A549 (cell line): ENCODE measurements around the gene LAP3. TPM values are rescaled to one million over a fixed set of nuclear protein-coding genes. Genes with fewer than 3 reads are reported as not detected.

Experiments
- ATAC-seq, 2 experiments: fragments of 200-7000 bp in 1 of 2; fragments of >200 bp in 1 of 2; cut with Nextera tagmentation in 1 of 2; cut with Tn5 transposase in 1 of 2; 3 replicates each; pipeline versions ENCODE4 v1.8.0 to v1.9.1; 2018 to 2020; ENCODE audit warnings: mild to moderate bottlenecking in 1 of 2, moderate library complexity in 1 of 2
- CTCF ChIA-PET: fragments of 300-600 bp; sonication (Branson Sonifier 250); formaldehyde crosslinking; extraction: SDS; loops from one replicate; lab custom pipeline; 2021; ENCODE audit warnings: antibody characterized with exemption, inconsistent platforms; lab: Yijun Ruan, JAX
- POLR2A ChIA-PET: fragments of 350-600 bp; formaldehyde crosslinking; extraction: SDS; loops from one replicate; lab custom pipeline; 2021; ENCODE audit warnings: antibody characterized with exemption, inconsistent platforms; lab: Yijun Ruan, JAX
- DNase-seq, 2 experiments: peaks; one replicate each; pipeline versions ENCODE4 v3.0.0 to v3.0.0-alpha.2; 2011 to 2016; ENCODE audit warnings: low read depth in 1 of 2, low spot score in 1 of 2
- FAIRE-seq: peaks from 2 replicates; lab custom pipeline; 2011; peaks lifted over from hg19 to GRCh38; lab: Jason Lieb, UNC
- H3K27ac ChIP-seq, 2 experiments: fragments of >200 bp; sonication (Bioruptor Twin); formaldehyde crosslinking; 3 replicates each; pipeline ENCODE4 v1.5.1; 2016 to 2017
- H3K4me1 ChIP-seq: fragments of >200 bp; sonication (Bioruptor Twin); formaldehyde crosslinking; 3 replicates; pipeline ENCODE4 v1.6.1; 2016
- H3K4me2 ChIP-seq: fragments of >200 bp; sonication (Bioruptor Twin); formaldehyde crosslinking; 3 replicates; pipeline ENCODE4 v1.6.1; 2016
- H3K4me3 ChIP-seq: fragments of >200 bp; sonication (Bioruptor Twin); formaldehyde crosslinking; 3 replicates; pipeline ENCODE4 v1.5.1; 2016
- H3K9me3 ChIP-seq: fragments of >200 bp; sonication (Bioruptor Twin); formaldehyde crosslinking; 3 replicates; pipeline ENCODE4 v1.6.1; 2016
- BHLHE40 ChIP-seq: IDR thresholded peaks from 2 replicates; pipeline ENCODE4 v1.6.1; 2012; ENCODE audit warnings: low read depth, low read length, inconsistent platforms
- CBX2 ChIP-seq: fragments of 200-600 bp; sonication (generic); IDR thresholded peaks from 2 replicates; pipeline ENCODE4 v1.6.1; 2016; ENCODE audit warnings: low read depth, mild to moderate bottlenecking, borderline replicate concordance
- CHD2 ChIP-seq: fragments of 150-350 bp; IDR thresholded peaks from 2 replicates; pipeline ENCODE4 v1.6.1; 2014; ENCODE audit warnings: low read length; ENCODE audit not compliant: partially characterized antibody
- EHF ChIP-seq: fragments of 250-450 bp; sonication (Bioruptor Pico); IDR thresholded peaks from 2 replicates; pipeline ENCODE4 v1.5.0; 2020; ENCODE audit warnings: mild to moderate bottlenecking
- EP300 ChIP-seq, 2 experiments: fragments of >200 bp; sonication (Bioruptor Twin); formaldehyde crosslinking; IDR thresholded peaks; 2 replicates in 1 of 2; 3 replicates in 1 of 2; pipeline ENCODE4 v1.6.1; 2016 to 2017
- ESRRA ChIP-seq: fragments of 150-350 bp; IDR thresholded peaks from 2 replicates; pipeline ENCODE4 v1.6.1; 2014; ENCODE audit warnings: mild to moderate bottlenecking, low read length, borderline replicate concordance
- FOSL2 ChIP-seq, 2 experiments: fragments of 450-650 bp in 1 of 2; fragments of >200 bp in 1 of 2; sonication (Bioruptor Twin) in 1 of 2; formaldehyde crosslinking; IDR thresholded peaks; 2 replicates each; pipeline versions ENCODE4 v1.5.0 to v1.6.1; 2016 to 2020; ENCODE audit warnings: mild to moderate bottlenecking in 1 of 2, moderate library complexity in 1 of 2
- FOXS1 ChIP-seq: fragments of 250-450 bp; sonication (Bioruptor Pico); IDR thresholded peaks from 2 replicates; pipeline ENCODE4 v1.5.0; 2020; ENCODE audit warnings: mild to moderate bottlenecking, moderate library complexity
- GATA3 ChIP-seq: IDR thresholded peaks from 2 replicates; pipeline ENCODE4 v1.6.1; 2012; ENCODE audit warnings: borderline replicate concordance
- JUN ChIP-seq, 2 experiments: fragments of >200 bp; sonication (Bioruptor Twin); formaldehyde crosslinking; IDR thresholded peaks; 2 replicates in 1 of 2; 3 replicates in 1 of 2; pipeline ENCODE4 v1.6.1; 2016 to 2017
- KDM1A ChIP-seq: fragments of 200-600 bp; sonication (generic); IDR thresholded peaks from 2 replicates; pipeline ENCODE4 v1.6.1; 2016; ENCODE audit warnings: low read depth, mild to moderate bottlenecking
- MAFK ChIP-seq: fragments of 450-650 bp; IDR thresholded peaks from 2 replicates; pipeline ENCODE4 v1.6.1; 2014; ENCODE audit not compliant: partially characterized antibody
- MAZ ChIP-seq: fragments of 150-350 bp; IDR thresholded peaks from 2 replicates; pipeline ENCODE4 v1.6.1; 2014; ENCODE audit warnings: antibody characterized with exemption, low read depth, low read length, borderline replicate concordance
- NPAS2 ChIP-seq: fragments of 250-450 bp; sonication (Bioruptor Pico); IDR thresholded peaks from 2 replicates; pipeline ENCODE4 v1.8.0; 2022; ENCODE audit warnings: mild to moderate bottlenecking, moderate library complexity, borderline replicate concordance
- NR3C1 ChIP-seq: fragments of >200 bp; sonication (Bioruptor Twin); formaldehyde crosslinking; IDR thresholded peaks from 3 replicates; pipeline ENCODE4 v1.6.1; 2017
- RCOR1 ChIP-seq: fragments of 150-350 bp; IDR thresholded peaks from 2 replicates; pipeline ENCODE4 v1.6.1; 2014; ENCODE audit warnings: antibody characterized with exemption, low read length, low read depth
- RFX5 ChIP-seq: fragments of 450-650 bp; IDR thresholded peaks from 2 replicates; pipeline ENCODE4 v1.7.1; 2014; ENCODE audit warnings: antibody characterized with exemption, mild to moderate bottlenecking, moderate library complexity
- RNF2 ChIP-seq: fragments of 200-600 bp; sonication (generic); IDR thresholded peaks from 2 replicates; pipeline ENCODE4 v1.6.1; 2016; ENCODE audit warnings: low read depth, mild to moderate bottlenecking, antibody characterized with exemption, moderate library complexity, borderline replicate concordance
- SREBF2 ChIP-seq: fragments of 450-650 bp; IDR thresholded peaks from 2 replicates; pipeline ENCODE4 v1.6.1; 2014; ENCODE audit warnings: mild to moderate bottlenecking, moderate library complexity
- WGBS: methylation state at CpG from one replicate; pipeline ENCODE4 v1.1.6; 2017; ENCODE audit errors: missing lambda C conversion rate; 5-methylcytosine and 5-hydroxymethylcytosine counted together
- polyA plus RNA-seq, 4 experiments: library from polyadenylated mRNA; depleted of rRNA in 3 of 4; stranded (reverse); fragments of >200 nt; fragmentation: RNase III in 1 of 4; extraction: RNeasy Plus Mini Kit Qiagen cat#74134 plus additional on column Dnase treatment in 1 of 4; gene quantifications; 2 replicates in 3 of 4; 3 replicates in 1 of 4; pipeline ENCODE4 v1.2.3, GENCODE V29; 2011 to 2017
- TF ChIP-seq, protein P1 (sequence below): fragments of 150-350 bp; IDR thresholded peaks from 2 replicates; pipeline ENCODE4 v1.6.1; 2014; ENCODE audit warnings: low read depth, mild to moderate bottlenecking, low read length
- TF ChIP-seq, protein P2 (sequence below): IDR thresholded peaks from 2 replicates; pipeline ENCODE4 v1.6.1; 2012
- TF ChIP-seq, protein P3 (sequence below): IDR thresholded peaks from 2 replicates; pipeline ENCODE4 v1.6.1; 2012
- TF ChIP-seq, protein P4 (sequence below): IDR thresholded peaks from 2 replicates; pipeline ENCODE4 v1.6.1; 2012; ENCODE audit warnings: low read depth, borderline replicate concordance
- TF ChIP-seq, protein P5 (sequence below): fragments of 450-650 bp; IDR thresholded peaks from 2 replicates; pipeline ENCODE4 v1.6.1; 2014; ENCODE audit warnings: antibody characterized with exemption
- TF ChIP-seq, protein P6 (sequence below): fragments of >200 bp; sonication (Bioruptor Twin); formaldehyde crosslinking; IDR thresholded peaks from 3 replicates; pipeline ENCODE4 v1.6.1; 2016
- TF ChIP-seq, protein P7 (sequence below): fragments of >200 bp; sonication (Bioruptor Twin); formaldehyde crosslinking; IDR thresholded peaks from 3 replicates; pipeline ENCODE4 v1.5.1; 2016

LAP3 gene
- polyA plus RNA-seq, 2 of the 4 experiments (the other 2 are of a cell fraction) = 38.6 to 46.2 TPM

DNA sequence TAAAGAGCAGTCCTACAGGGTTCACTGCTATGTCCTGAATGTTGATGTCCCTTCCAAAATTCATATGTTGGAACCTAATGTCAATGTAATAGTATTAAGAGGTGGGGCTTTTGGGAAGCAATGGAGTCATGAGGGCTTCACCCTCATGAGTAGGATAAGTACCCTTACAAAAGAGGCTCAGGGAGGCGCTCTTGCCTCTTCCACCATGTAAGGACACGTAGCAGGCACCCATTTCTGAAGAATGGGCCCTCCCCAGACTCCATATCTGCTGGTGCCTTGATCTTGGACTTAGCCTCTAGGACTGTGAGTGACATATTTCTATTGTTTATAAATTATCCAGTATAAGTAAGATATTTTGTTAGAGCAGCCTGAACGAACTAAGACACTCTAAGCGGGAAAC, 53.2 kb downstream of the LAP3 start:
- Histone ChIP-seq H3K9me3 (no peaks in the 10 kb centered on the region), H3K27ac (no peak overlapping the region), H3K4me1 (no peaks in the 10 kb centered on the region), H3K4me2 (no peak overlapping the region), H3K4me3 (no peak overlapping the region)
- POLR2A ChIA-PET = no interaction called here
- DNase-seq (no peak), FAIRE-seq (no peak), ATAC-seq (no peak)
- CTCF ChIA-PET = no interaction called here
- TF ChIP-seq RFX5 = no peak
- TF ChIP-seq FOSL2 (IDR thresholded peaks at IDR 0.05) = no peak
- no peak for TF ChIP-seq FOSL2 (CRISPR knock-in tag; IDR thresholded peaks at IDR 0.05)
- TF ChIP-seq EHF (CRISPR knock-in tag) = no peak
- TF ChIP-seq, protein P1, sequence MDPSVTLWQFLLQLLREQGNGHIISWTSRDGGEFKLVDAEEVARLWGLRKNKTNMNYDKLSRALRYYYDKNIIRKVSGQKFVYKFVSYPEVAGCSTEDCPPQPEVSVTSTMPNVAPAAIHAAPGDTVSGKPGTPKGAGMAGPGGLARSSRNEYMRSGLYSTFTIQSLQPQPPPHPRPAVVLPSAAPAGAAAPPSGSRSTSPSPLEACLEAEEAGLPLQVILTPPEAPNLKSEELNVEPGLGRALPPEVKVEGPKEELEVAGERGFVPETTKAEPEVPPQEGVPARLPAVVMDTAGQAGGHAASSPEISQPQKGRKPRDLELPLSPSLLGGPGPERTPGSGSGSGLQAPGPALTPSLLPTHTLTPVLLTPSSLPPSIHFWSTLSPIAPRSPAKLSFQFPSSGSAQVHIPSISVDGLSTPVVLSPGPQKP = no peak
- TF ChIP-seq SREBF2 = no peak
- TF ChIP-seq BHLHE40 = no peak
- no peak for TF ChIP-seq MAFK
- no peak for TF ChIP-seq MAZ
- no peak for TF ChIP-seq EP300 (IDR thresholded peaks at IDR 0.05)
- TF ChIP-seq, protein P2, sequence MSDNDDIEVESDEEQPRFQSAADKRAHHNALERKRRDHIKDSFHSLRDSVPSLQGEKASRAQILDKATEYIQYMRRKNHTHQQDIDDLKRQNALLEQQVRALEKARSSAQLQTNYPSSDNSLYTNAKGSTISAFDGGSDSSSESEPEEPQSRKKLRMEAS = no peak
- TF ChIP-seq RNF2 = no peak
- TF ChIP-seq NPAS2 (CRISPR knock-in tag) = no peak
- no peak for TF ChIP-seq FOXS1 (CRISPR knock-in tag)
- TF ChIP-seq CHD2 = no peak
- TF ChIP-seq KDM1A = no peak
- TF ChIP-seq CBX2 = no peak
- TF ChIP-seq NR3C1 = no peak
- TF ChIP-seq, protein P3, sequence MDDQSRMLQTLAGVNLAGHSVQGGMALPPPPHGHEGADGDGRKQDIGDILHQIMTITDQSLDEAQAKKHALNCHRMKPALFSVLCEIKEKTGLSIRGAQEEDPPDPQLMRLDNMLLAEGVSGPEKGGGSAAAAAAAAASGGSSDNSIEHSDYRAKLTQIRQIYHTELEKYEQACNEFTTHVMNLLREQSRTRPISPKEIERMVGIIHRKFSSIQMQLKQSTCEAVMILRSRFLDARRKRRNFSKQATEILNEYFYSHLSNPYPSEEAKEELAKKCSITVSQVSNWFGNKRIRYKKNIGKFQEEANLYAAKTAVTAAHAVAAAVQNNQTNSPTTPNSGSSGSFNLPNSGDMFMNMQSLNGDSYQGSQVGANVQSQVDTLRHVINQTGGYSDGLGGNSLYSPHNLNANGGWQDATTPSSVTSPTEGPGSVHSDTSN = no peak
- no peak for TF ChIP-seq GATA3
- no peak for TF ChIP-seq RCOR1
- WGBS = 97% methylated on average over 4 of the region's 4 CpGs

DNA sequence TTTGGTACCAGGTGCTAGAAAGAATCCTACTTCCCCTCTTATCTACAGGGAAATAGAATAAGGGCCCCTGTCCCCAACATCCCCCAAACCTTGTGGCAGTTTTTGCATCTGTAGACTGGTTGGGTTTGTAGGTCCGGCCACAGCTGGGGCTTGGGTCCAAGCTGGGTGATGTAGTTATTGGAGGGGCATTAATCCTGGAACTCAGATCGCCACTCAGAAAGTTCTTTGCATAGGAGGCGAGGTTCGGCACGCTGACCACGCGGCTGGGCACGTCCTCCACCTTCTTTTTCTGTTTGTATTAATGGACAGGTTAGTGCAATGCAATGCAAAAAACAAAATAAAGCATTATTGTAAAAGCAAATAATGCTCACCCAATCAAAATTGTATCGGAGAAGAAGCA, 56.6 kb downstream of the LAP3 start:
- POLR2A ChIA-PET = no interaction called here
- CTCF ChIA-PET = no interaction called here
- FAIRE-seq (no peak), ATAC-seq (no peak), DNase-seq (no peak)
- H3K27ac ChIP-seq = no peak overlapping the region
- no peak overlapping the region for H3K4me2 ChIP-seq
- no peak for TF ChIP-seq EP300 (IDR thresholded peaks at IDR 0.05)
- TF ChIP-seq, protein P4, sequence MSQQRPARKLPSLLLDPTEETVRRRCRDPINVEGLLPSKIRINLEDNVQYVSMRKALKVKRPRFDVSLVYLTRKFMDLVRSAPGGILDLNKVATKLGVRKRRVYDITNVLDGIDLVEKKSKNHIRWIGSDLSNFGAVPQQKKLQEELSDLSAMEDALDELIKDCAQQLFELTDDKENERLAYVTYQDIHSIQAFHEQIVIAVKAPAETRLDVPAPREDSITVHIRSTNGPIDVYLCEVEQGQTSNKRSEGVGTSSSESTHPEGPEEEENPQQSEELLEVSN = no peak
- TF ChIP-seq, protein P5, sequence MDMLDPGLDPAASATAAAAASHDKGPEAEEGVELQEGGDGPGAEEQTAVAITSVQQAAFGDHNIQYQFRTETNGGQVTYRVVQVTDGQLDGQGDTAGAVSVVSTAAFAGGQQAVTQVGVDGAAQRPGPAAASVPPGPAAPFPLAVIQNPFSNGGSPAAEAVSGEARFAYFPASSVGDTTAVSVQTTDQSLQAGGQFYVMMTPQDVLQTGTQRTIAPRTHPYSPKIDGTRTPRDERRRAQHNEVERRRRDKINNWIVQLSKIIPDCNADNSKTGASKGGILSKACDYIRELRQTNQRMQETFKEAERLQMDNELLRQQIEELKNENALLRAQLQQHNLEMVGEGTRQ = no peak
- TF ChIP-seq ESRRA = no peak
- no peak for TF ChIP-seq RNF2
- TF ChIP-seq, protein P6, sequence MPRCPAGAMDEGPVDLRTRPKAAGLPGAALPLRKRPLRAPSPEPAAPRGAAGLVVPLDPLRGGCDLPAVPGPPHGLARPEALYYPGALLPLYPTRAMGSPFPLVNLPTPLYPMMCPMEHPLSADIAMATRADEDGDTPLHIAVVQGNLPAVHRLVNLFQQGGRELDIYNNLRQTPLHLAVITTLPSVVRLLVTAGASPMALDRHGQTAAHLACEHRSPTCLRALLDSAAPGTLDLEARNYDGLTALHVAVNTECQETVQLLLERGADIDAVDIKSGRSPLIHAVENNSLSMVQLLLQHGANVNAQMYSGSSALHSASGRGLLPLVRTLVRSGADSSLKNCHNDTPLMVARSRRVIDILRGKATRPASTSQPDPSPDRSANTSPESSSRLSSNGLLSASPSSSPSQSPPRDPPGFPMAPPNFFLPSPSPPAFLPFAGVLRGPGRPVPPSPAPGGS = no peak
- TF ChIP-seq, protein P7, sequence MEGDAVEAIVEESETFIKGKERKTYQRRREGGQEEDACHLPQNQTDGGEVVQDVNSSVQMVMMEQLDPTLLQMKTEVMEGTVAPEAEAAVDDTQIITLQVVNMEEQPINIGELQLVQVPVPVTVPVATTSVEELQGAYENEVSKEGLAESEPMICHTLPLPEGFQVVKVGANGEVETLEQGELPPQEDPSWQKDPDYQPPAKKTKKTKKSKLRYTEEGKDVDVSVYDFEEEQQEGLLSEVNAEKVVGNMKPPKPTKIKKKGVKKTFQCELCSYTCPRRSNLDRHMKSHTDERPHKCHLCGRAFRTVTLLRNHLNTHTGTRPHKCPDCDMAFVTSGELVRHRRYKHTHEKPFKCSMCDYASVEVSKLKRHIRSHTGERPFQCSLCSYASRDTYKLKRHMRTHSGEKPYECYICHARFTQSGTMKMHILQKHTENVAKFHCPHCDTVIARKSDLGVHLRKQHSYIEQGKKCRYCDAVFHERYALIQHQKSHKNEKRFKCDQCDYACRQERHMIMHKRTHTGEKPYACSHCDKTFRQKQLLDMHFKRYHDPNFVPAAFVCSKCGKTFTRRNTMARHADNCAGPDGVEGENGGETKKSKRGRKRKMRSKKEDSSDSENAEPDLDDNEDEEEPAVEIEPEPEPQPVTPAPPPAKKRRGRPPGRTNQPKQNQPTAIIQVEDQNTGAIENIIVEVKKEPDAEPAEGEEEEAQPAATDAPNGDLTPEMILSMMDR = no peak
- no peak for TF ChIP-seq JUN (IDR thresholded peaks at IDR 0.05)
- TF ChIP-seq, all 56 proteins: peak for 0
- no peaks in the 10 kb centered on the region for H3K4me1 ChIP-seq
- WGBS = 91% methylated on average over 9 of the region's 9 CpGs
- no peaks in the 10 kb centered on the region for H3K9me3 ChIP-seq
- no peak overlapping the region for H3K4me3 ChIP-seq
